Retinal pigment epithelial cell (primary cell): ENCODE results near the gene GFOD1.
A peak's percentile ranks its signal among the peaks of the same experiment; 100 is the strongest.
"Not testable (repeated sequence)": the region's sequence is repeated elsewhere in the genome, so short reads cannot be mapped to it uniquely, and the experiment has no call there.

Source experiments
- DNase-seq: peaks from one replicate; pipeline ENCODE4 v3.0.0-alpha.2; 2010; ENCODE audit warnings: low read depth
- H3K4me3 ChIP-seq: 2 replicates; pipeline ENCODE4 v1.5.1; 2011; ENCODE audit warnings: mild to moderate bottlenecking, low read length, control low read depth, moderate library complexity
- TF ChIP-seq, protein P1 (sequence below): conservative IDR thresholded peaks from 2 replicates; pipeline ENCODE4 v1.5.1; 2011; ENCODE audit warnings: low read depth, low read length, control low read depth, inconsistent platforms

Gene GFOD1

DNA sequence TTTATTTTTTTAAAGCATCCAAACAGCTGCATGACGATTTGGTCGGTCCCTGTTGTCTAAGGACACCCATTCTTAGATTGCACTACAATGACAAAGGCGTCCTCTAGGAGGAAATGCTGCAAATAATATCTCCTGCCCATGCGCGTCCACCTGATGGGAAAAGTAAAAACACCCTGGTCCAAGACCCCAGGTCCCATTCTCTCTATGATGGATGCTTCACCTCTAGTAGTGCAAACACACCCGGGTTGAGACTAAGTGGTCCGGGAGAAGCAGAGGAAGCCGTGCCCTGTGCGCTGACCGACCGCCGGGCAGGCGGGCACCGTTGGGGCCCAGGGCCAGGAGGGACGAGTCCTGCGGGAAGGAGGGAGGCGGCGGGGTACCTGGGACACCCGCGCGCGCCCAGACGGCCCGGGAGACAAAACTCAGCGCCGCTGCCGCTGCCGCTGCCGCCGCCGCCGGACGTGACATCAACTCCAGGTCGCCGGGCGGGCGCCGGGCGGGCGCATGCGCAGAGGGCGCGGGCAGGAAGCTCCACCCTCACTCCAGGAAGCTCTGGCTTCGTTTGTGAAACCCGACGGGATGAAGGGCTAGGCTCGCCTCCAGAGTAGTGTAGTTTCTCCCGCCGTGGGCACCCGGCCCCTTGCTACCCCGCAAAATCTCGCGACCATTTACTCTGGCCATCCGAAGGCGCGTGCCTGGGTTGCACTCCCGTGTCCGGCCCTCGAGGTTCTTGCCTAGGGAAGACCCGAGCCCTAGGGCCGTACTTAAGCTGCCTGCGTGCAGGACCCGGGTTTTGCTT, 159.1 kb downstream of the GFOD1 start, which contains the start of gene TBC1D7:
Gene TBC1D7, minus strand, starts transcription at position 462 of the 799 bp plus-strand sequence. CDS start 1,639 bp downstream, outside the sequence.
- TF ChIP-seq, protein P1, sequence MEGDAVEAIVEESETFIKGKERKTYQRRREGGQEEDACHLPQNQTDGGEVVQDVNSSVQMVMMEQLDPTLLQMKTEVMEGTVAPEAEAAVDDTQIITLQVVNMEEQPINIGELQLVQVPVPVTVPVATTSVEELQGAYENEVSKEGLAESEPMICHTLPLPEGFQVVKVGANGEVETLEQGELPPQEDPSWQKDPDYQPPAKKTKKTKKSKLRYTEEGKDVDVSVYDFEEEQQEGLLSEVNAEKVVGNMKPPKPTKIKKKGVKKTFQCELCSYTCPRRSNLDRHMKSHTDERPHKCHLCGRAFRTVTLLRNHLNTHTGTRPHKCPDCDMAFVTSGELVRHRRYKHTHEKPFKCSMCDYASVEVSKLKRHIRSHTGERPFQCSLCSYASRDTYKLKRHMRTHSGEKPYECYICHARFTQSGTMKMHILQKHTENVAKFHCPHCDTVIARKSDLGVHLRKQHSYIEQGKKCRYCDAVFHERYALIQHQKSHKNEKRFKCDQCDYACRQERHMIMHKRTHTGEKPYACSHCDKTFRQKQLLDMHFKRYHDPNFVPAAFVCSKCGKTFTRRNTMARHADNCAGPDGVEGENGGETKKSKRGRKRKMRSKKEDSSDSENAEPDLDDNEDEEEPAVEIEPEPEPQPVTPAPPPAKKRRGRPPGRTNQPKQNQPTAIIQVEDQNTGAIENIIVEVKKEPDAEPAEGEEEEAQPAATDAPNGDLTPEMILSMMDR: peak; percentile 16
- peak; percentile 60 for DNase-seq
- H3K4me3 ChIP-seq: peak within 1 kb of the TSS; percentile 93

DNA sequence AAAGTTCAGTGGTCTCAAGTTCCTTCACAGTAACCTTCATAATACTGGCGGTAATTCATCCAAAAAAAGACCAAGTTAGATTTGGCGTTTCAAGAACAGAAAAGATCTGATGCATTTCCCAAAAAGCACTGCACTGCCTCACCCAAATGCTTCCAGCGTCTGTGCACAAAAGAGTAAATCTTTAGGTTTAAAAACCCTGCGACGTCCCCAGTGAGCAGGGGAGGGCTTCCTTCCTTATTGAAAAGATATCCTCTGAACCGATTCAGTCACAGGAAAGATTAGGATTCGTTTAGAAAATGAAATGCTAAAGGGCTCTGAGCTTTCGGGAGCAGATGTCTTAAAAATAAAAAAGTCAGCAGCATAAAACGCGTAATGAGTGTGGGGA, 159.7 kb downstream of the GFOD1 start:
- DNase-seq: no peak
- H3K4me3 ChIP-seq: peak overlapping the region; percentile 93

DNA sequence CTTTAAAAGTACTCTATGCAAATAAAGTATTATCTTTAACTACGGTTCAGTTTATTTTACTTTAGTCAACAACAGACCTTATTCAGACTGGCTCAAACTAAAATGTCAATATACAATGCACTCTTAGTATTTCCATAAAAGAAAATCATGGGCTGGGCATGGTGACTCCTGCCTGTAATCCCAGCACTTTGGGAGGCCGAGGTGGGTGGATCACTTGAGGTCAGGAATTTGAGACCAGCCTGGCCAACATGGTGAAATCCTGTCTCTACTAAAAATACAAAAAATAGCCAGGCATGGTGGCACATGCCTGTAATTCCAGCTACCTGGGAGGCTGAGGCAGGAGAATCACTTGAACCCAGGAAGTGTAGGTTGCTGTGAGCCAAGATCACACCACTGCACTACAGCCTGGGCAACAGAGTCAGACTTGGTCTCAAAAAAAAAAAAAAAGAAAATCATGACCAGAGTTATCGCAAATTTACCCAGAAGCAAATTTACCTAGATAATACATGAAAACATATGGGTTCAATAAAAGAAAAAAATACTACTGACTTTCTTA, 161.3 kb downstream of the GFOD1 start:
- H3K4me3 ChIP-seq, DNase-seq: not testable (repeated sequence)

More for the DNA sequence above, 159.7 kb downstream of the GFOD1 start:
- TF ChIP-seq, protein P1: no peak

DNA sequence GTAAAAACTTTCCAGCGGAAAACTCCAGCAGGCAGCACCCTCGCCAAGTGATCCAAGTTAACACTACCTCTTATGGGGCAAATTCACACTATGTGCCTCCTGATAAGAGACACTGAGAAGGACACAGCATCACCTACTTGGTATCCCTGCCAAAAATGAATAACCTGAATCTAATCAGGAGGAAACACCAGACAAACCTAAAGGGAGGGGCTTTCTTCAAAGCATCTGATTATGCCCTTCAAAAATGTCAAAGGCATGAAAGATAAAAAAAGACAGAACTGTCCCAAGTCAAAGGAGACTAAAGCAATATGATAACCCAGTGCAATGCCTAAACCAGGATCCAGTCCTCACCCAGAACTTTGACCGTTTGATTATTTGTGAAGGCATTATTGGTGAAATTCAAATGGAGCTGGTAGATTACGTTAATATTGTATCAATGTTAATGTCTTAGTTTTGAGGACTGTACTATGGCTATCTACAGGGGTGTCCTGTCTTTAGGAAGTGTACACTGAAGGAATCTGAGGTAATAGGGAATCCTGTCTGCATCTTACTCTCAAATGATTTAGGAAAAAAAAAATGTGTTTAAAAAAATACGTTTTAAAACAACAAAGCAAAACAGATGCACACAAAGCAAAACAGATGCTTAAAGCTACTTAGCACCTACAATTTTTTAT, 167.4 kb downstream of the GFOD1 start:
- no peak for DNase-seq
- TF ChIP-seq, protein P1: no peak
- no peak overlapping the region for H3K4me3 ChIP-seq

DNA sequence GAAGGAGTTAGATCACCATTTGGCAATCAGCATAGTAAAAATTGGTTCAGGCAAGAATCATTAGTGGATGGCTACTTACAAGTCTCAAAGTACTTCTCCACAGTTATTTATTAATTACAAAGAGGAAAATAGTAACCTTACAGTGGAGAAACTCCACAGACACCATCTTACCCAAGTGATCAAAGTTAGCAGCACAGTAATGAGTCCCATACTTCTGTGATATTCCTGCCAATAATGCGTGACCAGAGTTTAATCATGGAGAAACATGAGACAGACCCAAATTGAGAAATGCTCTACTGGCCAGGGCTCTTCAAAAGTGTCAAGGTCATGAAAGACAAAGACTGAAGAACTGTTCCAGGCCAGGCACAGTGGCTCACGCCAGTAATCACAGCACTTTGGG, 168.6 kb downstream of the GFOD1 start:
- DNase-seq: no peak
- TF ChIP-seq, protein P1: no peak

DNA sequence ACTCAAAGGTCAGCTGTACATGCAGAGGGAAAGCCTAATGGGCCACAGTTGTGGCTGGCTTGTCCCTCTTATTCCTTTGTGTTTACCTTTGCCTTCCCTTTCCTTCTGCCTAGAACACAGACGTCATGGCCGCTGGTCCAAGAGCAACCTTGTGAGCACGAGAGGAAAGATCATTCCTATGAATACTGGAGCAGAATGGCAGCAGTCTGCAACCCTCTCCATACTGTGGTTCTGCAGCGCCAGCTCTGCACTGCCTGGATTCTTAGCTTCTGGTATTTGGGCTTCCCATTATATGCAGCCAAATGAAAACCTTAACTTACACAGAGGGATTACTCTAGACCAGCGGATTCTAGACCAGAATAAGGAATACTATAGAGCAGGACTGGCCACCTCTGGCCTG, 171.5 kb downstream of the GFOD1 start:
- TF ChIP-seq, protein P1: no peak
- no peak for DNase-seq
- no peak overlapping the region for H3K4me3 ChIP-seq

More for the DNA sequence above, 168.6 kb downstream of the GFOD1 start:
- no peak overlapping the region for H3K4me3 ChIP-seq

DNA sequence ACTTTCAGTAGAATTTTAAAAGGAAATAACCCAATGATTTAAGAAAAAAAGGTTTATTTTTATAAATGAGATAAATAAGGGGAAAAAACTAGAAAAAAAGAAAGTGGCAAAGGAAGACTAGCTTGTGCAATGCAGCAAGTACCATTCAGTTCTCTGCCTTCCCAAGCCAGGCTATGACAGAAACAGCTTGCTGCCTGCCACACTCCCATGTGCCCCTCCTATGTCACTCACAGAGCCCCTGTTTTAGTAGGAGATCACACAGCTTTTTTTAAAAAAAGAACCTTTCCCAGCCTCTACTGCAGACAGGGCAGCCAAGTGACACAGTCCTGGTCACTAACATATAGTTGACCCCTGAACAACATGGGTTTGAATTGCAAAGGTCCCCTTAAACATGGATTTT, 172.6 kb downstream of the GFOD1 start:
- TF ChIP-seq, protein P1: no peak

More for the DNA sequence above, 172.6 kb downstream of the GFOD1 start:
- H3K4me3 ChIP-seq: no peak overlapping the region
- DNase-seq: no peak
